HG03520 (cell line): ENCODE results near the gene BCL6.

Experiments
- ATAC-seq: cut with Tn5 transposase; IDR thresholded peaks from one replicate; pipeline ENCODE4 v1.9.1; 2021; ENCODE audit warnings: mild to moderate bottlenecking, moderate library complexity; ENCODE audit not compliant: unreplicated experiment

BCL6 gene

DNA sequence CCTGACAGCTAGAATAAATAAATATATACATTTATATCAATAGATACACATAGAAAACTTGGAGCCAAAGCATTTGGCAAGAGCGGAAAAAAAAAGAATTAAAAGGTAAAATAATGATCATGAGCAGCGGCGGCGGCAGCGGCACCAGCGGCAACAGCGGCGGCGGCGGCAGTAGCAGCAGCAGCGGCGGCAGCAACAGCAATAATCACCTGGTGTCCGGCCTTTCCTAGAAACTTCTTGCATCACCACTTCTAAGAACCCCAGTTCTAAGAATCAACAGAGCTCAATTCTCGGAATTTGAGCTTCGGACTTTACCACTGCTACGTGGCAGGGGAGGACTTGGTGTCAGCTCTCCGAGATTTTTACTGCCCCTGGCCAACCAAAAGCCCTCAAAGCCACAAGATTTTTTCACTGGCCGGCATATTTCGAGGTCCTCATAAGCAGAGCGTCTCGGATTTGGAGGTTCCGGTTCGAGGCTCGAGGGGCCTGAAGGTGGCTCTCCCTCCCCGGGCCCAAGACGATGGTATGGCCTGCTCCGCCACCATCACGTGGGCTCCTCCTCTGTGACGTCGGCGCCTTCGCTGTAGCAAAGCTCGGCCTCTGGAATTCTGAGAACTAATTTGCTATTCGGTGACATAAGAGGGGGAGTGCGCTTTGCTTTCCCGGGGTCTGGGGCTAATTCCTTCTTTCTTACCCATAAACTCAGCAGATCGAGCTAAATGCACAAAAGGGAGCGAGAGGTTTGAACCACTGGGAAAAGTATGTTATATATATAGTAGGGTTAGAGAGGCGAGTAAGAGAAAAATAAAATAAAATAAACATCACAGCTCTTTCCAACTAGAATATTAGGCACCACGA lies at the start of gene BCL6:
Gene BCL6 (minus strand): TSS at position 268 of the 858 bp plus-strand sequence. CDS start 11,775 bp downstream, outside the sequence.
- ATAC-seq: peak; percentile 66

- no peak for ATAC-seq
These were observed 49.5 kb upstream of the BCL6 start for GRCh38 chr3:187794731-187795130.

DNA sequence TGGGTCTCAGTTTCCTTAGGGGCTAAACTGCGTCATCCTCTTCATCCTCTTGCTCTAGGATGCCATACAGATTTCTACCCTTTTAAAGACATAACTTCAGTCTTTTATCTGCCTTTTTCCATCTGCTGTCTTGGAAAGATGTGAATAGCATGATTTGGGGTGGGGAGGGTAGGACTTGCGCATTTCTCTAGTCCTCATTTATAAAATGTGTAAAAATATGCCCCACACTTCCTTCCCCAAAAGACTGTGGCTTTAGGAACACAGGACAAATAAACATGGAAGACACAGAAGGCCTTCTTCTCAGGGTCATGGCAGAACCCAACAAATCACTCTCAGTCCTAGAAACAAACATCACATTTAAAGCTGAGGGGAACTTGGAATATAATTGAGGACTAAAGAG lies 48.4 kb upstream of the BCL6 start:
- no peak for ATAC-seq

GRCh38 chr3:187792521-187792920 lies 47.3 kb upstream of the BCL6 start:
- no peak for ATAC-seq

DNA sequence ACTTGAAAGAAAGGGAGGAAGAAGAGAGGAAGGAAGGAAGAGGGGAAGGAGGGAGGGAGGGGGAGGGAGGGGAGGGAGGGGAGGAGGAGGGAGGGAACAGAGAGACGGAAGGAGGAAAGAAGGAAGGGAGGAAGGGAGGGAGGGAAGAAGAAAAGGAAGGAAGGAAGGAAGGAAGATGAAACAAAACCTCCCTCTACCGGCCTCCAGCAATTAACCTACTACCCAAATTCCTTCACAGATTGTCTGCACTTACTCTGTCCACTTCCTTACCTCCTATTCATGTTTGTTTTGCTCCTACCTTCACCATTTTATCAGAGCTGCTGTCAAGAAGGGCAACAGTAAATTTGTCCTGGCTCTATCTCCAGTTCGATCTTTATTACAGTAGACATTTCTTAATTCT lies 44.6 kb upstream of the BCL6 start:
- ATAC-seq: no peak

DNA sequence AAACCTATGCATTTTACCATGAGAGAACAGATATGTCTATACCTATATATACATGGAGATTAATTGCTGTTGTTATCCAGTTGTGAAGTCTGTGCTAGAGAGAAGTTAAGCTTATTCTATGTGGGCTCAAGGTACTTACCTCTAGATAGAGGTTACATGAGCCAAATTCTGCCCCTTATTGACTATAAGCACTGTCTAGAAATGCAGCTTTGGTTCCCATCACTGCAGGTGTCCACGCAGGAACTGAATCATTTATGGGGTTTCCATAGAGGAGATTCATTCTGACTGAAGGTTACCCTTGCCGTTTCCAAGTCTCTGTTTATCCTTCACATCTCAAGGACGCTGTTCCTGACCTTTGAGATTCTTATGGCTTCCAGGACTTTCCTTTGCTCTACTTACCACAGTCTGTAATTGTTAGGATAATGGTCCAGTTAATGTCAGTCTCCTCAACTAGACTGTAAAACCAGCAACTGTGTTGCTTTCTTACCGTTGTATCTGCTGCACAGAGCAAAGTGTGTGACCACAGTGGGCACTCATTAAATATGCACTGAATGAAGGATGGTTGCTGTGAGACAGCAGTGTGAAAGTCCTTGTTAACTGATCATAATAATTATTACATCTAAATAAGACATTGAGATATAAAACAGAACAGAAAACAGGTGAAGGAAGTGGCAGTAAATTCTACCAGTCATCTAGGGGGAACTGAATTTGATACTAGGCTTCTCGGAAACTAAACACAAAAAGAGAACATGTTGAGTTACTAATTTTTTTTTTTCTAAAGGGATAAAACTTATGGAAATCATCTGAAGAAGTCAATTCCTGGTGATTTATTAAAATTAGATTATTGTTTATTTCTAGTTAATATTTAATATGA lies 44.0 kb upstream of the BCL6 start:
- no peak for ATAC-seq

- no peak for ATAC-seq
These were observed 37.8 kb upstream of the BCL6 start for GRCh38 chr3:187783098-187783497.

DNA sequence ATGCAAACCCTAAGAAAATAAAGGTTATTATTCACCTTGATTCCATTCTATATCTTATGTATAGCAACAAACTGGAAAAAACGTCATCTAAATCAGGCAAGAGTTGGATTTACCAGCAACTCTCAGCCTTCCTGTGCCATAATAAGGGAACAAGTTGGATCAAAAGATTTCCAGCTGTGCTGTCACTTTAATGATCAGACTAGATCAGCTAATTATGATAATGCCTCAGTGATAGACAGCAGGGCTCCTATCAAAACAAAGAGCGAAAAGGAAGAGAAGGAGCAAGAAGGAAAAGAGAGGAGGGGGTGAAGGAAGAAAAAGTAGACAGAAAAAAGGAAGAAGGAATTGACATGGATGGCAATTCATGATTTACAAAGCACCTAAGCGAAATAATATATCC lies 36.7 kb upstream of the BCL6 start:
- no peak for ATAC-seq

DNA sequence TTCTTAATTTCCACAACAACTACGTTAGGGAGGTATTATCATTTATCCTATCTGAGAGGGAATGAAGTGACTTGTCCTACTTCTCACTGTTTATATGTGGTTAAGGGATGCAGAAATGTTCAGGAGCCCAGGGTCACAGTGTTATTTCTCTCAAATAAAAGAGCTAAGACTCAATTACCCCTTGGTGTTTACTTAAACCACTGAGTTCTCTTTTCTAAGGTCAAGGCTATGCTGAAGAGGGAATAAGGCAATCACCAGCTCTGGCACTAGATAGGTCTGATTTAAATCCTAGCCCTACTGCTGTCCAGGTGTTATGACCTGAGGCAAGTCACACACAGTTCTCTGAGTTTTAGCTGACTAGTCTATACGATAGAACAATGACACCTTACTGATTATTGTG lies 35.7 kb upstream of the BCL6 start:
- ATAC-seq: no peak

GRCh38 chr3:187778726-187779125 lies 33.5 kb upstream of the BCL6 start:
- ATAC-seq: no peak

DNA sequence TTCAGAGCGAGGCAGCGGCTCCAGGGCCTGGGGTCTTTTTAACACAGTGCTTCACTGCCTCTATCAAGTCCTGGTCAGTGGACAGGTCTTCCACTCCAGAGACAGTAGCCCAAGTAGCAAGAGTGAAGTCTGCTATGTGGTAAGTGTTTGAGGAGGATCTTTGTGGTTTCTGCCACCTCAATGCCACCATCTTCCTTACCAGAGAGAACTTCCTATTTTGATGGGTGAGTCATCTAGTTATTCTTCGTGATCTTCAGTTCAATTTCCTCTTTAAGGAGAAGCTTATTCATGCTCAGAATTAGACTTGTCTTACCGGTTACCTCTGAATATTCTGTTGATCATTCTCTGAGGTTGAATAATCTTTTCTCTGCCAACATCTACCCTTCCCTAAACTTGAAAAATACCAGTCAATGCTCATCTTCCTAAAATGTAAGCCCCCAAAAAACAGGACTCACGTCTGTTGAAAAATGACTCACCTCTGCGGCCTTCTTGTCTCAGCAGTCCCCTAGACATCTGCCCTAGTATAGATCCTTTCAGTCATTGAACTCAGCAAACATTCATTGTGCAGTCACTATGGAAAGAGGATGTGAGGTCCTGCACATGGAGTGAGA lies 32.2 kb upstream of the BCL6 start:
- no peak for ATAC-seq

DNA sequence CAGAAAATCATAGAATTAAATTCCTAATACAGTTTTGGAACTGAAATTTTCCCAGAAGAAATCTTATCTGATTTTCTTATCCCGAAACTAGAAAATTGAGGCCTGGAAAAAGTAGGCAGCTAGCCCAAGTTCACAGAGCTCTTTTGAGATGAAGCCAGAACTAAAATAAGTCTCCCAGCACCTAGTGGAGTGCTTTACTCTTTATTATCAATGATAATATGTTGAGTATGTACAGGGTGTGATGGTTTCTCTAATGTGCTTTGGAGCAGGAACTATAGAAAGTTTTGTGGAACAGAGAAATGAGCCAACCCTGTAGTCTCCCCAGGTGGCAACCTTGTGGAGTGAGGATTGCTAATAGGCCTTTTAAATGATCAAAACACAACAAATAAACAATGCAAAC lies 30.3 kb upstream of the BCL6 start:
- ATAC-seq: no peak

- no peak for ATAC-seq
These were observed 29.0 kb upstream of the BCL6 start for GRCh38 chr3:187774185-187774789.

GRCh38 chr3:187773233-187774184 lies 28.2 kb upstream of the BCL6 start:
- peak; percentile 83 for ATAC-seq

- no peak for ATAC-seq
These were observed 25.0 kb upstream of the BCL6 start for GRCh38 chr3:187770224-187770623.

GRCh38 chr3:187769771-187770170 lies 24.5 kb upstream of the BCL6 start:
- ATAC-seq: no peak

DNA sequence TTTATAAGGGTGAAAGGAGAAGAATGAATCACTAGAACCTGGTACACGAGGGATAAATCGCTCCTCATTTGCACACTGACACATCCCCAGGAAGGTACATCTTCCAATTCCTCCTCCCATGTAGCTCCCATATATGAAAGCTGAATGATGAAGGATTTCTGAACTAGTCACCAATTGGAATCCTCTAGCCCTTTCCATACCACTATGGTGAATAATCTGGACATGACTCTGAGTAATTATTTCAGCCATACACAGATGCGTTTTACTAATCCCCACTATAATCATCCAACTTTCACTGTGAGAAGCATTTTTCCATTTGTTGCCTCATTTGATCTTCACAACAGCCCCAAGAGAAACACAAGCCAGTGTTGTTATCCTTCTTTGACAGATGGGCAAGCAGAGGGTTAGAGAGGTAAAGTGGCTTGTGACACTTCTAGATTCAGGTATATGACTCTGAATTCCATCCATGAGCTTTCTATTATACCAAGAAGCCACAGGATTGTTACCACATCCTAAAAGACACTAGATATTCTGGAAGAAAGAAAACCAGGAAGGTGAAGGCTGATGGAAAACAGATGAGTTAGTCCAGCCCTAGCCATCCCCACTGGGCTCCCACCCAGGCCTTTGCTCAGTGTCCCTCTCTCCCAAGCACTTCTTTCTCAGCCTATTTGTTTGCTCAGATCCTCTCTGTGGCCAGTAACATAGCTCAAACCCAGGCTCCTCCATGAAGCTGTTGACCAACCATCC lies 22.2 kb upstream of the BCL6 start:
- ATAC-seq: no peak

DNA sequence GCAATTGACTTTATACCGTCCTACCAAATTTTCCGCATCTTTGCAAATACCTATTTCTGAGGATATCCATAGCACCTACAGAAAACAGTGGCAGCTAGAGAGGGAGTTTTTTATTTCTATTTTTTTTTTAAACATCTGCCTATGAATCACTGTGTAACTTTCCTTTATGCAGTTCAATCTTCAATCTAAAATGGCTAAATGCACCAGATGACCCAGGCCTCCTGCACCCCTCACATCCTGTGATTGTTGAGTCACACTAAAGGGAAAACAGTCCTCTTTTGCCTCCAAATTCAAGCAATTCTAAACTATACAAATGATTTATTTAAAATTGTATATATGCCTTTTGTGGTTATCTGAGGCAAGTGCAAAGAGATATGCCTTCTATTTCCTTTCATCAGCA lies 20.1 kb upstream of the BCL6 start:
- ATAC-seq: no peak
